ENCODE results near the gene PLAGL1. TPM values are rescaled to one million over a fixed set of nuclear protein-coding genes. Genes with fewer than 3 reads are reported as not detected.
"Not testable (repeated sequence)": the region's sequence is repeated elsewhere in the genome, so short reads cannot be mapped to it uniquely, and the experiment has no call there.

The PLAGL1 gene
- total RNA-seq, 1 donor from 2014 or later = 40.9 TPM

- no peak for DNase-seq (ENCODE audit: low spot score)
Observed at GRCh38 chr6:143940011-143940597, 68.0 kb downstream of the PLAGL1 start.

DNA sequence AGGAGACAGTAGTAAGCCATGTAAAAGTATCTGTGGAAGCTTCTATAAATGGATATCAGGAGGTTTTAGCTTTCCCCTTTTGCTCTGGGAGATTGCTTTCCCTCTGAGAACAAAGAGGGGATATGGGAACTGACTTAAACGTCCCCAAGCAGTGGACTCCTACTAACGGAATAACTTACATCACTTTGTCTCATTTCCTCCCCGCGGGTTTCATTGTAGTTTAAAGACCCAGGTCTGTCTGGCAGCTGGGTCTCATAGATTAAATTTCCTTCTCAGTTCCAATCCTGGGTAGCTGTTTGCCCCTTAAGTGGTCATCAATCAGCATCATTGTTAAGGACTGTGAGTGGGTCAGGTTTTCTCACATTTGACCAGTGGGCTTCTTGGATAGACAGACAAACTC, 68.7 kb downstream of the PLAGL1 start:
- no peak for DNase-seq (ENCODE audit: low spot score)

DNA sequence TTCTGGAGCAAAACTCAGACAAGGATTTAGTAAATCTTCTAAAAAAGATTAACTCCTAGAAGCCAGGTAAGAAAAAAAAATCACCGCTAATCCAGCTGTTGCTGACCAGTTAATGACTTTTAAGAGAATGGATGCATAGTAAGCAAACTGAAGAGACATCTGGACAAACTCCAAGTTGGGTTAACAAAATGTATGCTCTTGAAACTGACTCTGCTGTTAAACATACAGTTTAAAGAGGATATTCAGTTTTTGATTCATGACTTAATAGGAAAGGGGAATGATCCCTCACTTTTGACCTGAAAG, 70.4 kb downstream of the PLAGL1 start:
- no peak for DNase-seq (ENCODE audit: low spot score)

GRCh38 chr6:143936778-143937667, 71.0 kb downstream of the PLAGL1 start:
- no peak for DNase-seq (ENCODE audit: low spot score)

GRCh38 chr6:143936347-143936746, 71.7 kb downstream of the PLAGL1 start:
- no peak for DNase-seq (ENCODE audit: low spot score)

DNA sequence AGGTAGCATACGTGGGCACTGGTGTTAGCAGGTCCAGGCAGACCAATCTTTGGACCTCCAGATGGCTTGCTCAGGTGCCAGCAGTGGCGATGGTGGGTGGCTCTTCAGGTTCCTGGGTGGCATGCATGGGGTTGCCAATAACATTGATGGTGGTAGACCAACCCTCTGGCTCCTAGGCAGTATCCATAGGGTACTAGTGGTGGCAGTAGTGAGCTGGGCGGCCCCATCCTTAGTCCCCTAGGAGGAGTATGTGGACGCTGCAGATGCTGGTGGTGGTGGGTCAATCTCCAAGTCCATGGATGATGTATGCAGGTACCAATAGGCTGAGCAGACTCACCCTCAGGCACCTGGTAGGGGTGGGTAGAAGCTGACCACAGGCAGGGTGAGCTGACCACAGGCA, 73.2 kb downstream of the PLAGL1 start:
- no peak for DNase-seq (ENCODE audit: low spot score)

DNA sequence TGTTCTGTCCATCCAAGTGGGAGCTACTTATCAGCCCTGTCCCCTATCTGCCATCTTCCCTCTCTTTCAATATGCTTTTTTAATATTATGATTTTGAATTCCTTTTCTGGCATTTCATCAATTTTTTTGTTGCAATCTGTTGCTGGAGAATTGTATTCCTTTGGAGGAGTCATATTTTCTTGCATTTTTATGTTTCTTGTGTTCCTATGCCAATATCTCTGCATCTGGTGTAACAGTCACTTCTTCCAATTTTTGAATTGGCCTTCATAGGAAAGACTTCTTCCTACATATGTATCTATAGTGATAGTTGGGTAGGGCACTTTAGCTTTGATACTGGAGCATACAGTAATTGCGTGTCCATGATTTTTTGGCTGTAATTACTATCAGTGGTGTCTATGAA, 73.7 kb downstream of the PLAGL1 start:
- DNase-seq (ENCODE audit: low spot score) = no peak

DNA sequence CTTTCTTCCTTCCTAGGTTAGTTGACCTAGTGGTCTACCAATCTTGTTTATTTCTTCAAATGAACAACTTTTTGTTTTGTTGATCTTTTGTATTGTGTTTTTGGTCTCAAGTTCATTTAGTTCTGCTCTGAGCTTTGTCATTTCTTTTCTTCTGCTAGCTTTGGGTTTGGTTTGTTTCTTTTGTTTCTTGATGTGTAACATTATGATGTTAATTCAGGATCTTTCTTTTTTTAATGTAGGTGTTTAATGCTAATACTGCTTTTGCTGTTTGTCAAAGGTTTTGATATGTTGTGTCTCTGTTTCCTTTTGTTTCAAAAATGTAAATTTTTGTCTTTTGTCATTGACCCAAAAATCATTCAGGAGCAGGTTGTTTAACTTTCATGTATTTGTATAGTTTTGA, 78.1 kb downstream of the PLAGL1 start:
- no peak for DNase-seq (ENCODE audit: low spot score)

DNA sequence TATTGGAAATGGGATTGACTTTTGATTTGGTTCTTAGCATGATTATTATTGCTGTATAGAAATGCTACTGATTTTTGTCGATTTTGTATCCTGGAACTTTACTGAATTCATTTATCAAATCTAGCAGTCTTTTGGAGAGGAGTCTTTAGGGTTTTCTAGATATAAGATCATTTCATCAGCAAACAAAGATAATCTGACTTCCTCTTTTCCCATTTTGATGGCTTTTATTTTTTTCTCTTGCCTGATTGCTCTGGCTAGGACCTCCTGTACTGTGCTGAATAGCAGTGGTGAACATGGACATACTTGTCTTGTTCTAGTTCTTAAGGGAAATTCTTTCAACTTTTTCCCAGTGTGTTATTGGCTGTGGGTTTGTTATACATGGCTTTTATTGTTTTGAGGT, 79.2 kb downstream of the PLAGL1 start:
- DNase-seq (ENCODE audit: low spot score) = no peak

GRCh38 chr6:143917026-143917425, 91.0 kb downstream of the PLAGL1 start:
- not testable (repeated sequence) for DNase-seq (ENCODE audit: low spot score)

GRCh38 chr6:143912671-143913070, 95.4 kb downstream of the PLAGL1 start:
- DNase-seq (ENCODE audit: low spot score) = no peak

DNA sequence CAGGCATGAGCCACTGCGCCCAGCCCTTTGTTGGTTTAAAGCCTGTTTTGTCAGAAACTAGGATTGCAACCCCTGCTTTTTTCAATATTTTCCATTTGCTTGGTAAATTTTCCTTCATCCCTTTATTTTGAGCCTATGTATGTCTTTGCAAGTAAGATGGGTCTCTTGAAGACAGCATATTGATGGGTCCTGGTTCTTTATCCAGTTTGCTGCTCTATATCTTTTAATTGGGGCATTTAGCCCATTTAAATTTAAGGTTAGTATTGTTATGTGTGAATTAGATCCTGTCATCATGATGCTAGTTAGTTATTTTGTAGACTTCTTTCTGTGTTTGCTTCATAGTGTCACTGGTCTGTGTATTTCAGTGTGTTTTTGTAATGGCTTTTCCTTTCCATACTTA, 97.0 kb downstream of the PLAGL1 start:
- DNase-seq (ENCODE audit: low spot score) = no peak

GRCh38 chr6:143902827-143903226, 105.2 kb downstream of the PLAGL1 start:
- no peak for DNase-seq (ENCODE audit: low spot score)

DNA sequence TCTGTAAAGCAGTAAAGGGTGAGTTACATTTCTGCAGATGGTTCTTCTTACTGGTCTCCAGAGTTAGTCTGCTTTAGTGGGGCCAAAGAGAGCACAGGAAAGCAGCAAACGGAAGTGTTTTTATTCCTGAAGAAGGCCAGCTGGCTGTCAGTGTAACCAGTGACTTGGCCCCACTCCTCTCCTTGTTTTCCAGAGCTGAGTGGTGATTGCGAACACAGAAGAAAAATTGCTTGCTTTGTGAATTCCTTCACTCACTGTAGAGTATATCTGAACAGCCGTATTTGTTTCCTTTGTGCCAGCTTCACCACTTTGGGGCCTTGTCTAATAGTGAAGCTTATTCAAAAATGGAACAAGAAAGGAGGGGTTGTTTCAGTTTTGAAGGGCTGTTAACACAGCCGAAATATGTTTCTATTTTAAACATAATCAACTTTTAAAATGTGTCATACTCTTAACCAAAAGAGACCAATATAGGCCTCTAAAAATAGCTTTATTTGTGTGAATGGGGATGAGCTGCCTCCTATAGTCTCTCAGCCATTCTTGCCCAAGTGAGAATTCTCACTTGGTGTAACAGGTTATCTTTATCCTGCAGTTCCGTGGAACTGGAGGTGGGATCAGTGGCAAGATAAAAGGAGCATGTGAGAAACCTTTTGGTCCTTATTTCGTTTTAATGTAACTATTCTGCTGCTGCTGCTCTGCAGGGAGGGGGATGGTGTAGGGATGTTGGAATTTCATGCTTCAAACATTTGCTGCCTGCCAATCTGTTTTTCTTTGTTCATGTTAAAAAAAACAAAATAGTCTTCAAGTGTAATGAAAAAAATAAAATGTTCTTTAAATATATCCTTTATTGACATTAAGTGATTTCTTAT, 105.9 kb downstream of the PLAGL1 start:
- no peak for DNase-seq (ENCODE audit: low spot score)

GRCh38 chr6:143900358-143900757, 107.7 kb downstream of the PLAGL1 start:
- no peak for DNase-seq (ENCODE audit: low spot score)

- DNase-seq (ENCODE audit: low spot score) = no peak
Observed at GRCh38 chr6:143896126-143896860, 111.8 kb downstream of the PLAGL1 start.

DNA sequence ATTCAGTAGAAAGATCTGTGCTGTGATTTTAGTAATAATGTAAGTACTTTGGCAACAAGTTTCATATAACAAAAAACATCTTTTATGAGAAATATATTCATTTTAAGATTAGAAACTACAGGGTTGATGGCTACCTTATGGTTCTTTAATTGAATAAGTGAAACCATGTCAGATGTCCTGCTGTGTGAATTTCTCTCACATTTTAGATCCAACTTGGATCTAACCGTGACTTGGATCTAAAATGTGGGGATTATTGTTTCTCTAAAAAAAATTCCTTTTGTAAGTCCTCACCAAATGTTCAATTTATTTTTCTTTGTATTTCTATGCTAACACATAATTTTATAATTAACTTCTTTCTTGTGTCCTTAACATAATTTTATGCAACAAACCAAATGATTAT, 113.4 kb downstream of the PLAGL1 start:
- no peak for DNase-seq (ENCODE audit: low spot score)
